Renal cortical epithelial cell (primary cell): ENCODE measurements around the gene CBR3. TPM values are rescaled to one million over a fixed set of nuclear protein-coding genes. Genes with fewer than 3 reads are reported as not detected.

Source experiments
- DNase-seq: peaks from one replicate; pipeline ENCODE4 v3.0.0-alpha.2; 2011; ENCODE audit warnings: low read depth
- total RNA-seq: library from RNA; depleted of rRNA; stranded (reverse); fragments of >200 nt; gene quantifications from 2 replicates; pipeline ENCODE4 v1.2.3, GENCODE V29; 2014

Gene CBR3
- total RNA-seq, 1 donor from 2014 or later = 1.4 TPM

DNA sequence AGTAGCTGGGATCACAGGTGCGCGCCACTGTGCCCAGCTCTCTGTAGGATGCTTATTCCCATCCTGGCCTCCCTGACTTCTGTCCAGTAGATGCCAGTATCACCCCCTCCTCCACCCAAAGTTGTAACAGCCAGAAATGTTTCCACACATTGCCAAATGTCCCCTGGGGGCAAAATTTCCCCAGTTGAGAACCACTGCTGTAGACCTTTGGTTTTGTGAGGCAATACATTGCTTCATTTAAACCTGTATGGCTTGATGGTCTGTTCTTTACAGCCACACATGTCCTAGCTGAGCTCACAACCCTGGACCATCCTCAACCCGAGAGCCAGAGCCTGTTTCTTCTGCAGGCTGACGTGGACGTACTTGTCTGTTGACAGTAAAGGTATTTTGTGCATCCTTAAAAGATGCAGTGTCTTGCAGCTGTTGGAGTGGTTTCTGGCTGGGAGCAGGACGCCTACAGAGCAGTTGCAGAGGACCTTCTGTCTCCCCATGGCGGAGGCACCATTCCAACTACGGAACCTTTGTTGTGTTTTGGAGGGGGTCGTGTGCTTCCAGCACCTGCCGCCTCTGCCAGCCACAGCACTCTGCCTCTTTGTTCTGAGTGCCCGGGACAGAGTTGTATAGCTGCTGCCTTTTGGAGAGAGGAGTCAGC is 48.4 kb downstream of the CBR3 start:
- peak; percentile 36 for DNase-seq

DNA sequence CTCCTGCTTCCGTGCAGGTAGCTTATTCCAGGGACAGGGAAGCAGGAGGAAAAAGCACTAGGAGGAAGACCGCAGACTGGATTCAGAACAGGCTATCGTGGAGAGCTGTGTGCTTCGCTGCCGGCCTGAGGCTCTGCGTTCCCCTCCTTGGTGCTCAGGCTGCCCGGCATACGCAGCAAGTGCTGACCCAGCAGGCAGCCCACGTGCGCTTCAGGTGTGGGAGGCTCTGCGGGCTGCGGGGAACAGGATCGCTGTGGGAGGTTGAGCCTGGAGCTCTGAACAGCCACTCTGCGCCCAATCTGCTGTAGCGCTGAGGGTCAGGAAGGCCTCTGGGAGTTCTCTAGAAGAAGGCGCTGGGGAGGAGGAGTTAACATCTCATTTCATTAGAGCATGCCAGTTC is 49.7 kb downstream of the CBR3 start:
- no peak for DNase-seq

DNA sequence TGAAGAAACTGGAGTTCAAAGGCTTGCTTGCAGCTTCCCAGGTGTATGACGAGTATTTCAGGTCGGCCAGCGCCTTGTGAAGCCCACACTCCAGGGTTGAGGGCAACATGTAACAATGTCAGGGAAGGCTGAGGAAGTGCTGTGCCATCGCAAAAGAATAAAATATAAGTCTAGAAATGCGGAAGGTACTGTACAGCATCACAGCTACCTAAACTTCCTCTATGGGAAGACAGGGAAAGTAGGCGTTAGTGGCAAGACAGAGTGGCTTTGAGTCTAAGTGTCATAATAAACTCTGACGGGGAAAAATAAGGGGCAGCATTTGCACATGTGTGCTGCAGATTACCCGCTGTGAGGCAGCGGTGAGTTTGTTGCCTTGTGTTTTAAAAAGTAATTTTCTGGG is 50.6 kb downstream of the CBR3 start:
- no peak for DNase-seq

DNA sequence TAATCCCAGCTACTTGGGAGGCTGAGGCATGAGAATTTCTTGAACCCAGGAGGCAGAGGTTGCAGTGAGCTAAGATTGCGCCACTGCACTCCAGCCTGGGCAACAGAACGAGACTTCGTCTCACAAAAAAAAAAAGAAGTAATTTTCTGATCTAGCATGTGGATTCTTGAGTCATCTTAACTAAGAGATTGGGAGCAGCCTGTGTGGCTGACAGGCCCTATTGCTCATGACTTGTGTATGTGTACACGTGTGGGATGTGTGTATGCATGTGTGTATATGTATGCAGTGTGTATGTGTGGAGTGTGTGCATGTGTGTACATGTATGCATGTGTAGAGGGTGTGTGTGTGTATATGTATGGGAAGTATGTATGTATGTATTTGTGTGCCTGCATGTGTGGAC is 51.2 kb downstream of the CBR3 start:
- no peak for DNase-seq

DNA sequence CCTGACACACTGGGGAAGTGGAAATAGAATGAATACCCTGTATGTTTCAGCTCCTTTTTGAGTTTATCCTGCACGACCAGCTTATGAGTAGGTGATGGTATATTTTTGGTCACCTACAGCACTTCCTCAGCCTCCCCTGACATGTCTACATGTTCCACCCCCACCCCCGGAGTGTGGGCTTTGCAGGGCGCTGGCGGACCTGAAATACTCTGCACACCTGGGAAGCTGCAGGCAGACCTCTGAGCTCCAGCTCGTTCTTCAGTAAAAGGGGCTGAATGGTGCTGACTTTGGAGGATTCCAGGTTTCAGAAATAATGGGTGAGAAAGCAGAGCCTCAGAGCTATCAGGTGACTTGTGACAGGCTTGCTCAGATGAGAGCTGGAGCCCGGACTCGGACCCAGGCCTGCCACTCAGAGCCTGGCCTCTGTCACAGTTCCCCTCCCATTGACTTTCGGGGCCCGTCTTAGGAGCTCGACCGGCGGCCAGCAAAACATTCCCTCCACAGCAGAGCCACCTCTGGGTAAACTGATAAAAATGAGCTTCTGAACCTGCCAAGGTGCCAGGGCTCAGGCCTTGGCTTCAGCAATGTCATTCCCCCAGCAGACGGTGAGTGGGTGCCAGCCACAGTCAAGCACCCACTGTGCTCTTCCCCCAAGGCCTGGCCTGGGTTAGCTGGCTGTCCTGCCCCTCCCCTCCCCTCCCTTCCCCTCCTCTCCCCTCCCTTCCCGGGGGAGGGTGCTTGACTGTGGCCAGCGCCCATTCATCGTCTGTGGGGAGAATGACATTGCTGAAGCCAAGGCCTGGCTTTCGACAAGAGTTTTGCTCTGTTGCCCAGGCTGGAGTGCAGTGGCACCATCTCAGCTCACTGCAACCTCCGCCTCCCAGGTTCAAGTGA is 51.9 kb downstream of the CBR3 start:
- DNase-seq = no peak

DNA sequence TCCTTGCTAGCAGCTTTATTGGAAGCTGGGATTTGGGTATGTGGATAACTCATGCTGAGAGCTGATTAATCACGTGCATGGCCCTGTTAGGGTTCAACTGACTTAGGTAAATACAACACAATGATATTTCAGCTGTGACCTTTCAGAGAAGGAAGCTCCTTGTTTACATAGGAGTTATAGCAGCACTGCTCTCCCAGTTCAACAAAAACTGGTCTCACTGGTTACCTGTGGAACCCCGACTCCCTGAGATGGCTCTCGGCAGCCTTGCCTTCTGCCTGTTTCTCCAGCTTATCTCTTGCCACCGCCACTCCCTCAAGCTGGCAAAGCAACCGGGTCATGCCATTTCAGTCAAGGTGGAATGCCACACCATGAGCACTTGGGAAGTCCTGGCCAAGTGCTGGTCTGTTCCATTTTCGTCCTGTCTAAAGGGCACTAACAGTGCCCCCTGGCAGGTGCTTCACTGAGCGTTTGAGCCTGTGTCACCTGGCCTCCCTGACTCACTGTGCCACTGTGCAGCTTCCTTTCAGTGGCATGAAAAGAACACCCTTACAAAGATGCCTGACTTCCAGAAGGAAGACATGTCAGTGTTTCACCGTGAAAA is 53.3 kb downstream of the CBR3 start:
- DNase-seq = no peak

DNA sequence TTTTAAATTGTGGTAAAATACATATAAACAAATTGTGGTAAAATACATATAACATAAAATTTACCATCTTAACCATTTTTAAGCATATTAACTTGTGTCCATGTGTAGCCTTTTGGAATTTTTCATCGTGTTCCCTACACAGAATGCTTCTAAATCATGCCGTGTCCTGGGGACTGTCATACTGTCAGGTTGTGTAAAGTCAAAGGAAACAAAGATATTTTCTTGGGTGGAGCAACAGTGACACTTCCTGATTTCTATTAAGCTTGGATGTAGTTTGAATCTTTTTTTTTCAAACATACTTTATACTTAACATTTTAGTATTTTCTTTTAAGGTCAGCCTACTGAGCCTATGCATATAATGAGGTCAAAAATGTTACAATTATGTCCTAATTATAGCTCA is 54.1 kb downstream of the CBR3 start:
- DNase-seq = no peak

DNA sequence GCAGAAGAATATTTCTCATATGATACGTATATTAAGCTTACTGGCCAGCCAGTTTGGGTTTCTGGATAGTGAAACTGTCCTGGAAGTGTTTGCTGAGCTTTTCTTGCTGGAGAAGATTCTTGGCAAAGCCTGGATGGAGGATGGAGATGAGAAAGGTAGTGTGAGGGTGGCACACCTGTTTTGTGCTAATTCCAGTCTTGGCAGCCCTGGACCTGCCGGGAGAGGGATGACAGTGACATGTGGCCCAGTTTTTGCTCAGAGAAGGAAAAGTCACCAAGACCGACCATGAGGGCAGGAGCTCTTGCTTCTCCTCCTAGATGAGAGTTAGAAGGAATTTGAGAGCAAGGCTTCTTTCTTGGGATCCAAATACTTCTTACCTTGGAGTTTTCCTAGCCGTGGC is 55.9 kb downstream of the CBR3 start:
- no peak for DNase-seq

DNA sequence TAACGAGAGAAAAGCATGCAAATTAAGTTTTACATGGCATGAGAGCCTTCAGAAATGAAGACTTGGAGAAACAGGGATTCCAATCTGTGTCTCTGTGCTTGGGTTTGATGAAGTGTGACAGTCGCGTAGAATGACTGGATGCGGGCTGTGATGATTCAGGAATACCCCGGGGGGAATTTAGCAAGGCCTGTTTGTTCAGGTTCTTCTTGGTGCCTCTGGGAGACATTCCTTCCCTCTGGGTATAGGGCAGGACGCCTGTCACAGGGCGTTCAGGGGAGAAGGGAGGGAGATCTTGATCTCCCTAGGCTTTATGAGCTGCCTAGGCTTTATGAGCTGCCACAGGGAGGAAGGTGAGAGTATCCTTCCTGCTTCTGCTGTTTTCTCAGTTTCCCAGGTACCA is 58.3 kb downstream of the CBR3 start:
- peak; percentile 87 for DNase-seq

DNA sequence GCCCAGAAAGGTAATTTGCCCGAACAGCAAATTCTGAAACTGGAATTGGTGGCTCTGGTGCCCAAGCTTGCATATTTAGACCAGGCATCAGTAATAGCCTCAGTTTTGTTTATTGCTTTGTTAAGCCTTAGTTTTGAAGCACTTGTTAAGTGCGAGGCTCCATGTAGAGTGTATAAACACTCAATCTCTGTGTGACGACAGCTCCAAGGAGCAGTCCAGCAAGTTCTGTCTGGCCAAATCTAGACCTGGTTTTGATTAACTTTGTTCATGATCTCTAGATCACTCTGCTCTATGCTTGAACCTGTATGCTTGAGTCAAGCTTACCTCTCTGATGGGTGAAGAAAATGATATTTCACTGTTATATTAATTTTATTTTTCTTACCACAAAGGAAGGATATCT is 59.1 kb downstream of the CBR3 start:
- DNase-seq = no peak

DNA sequence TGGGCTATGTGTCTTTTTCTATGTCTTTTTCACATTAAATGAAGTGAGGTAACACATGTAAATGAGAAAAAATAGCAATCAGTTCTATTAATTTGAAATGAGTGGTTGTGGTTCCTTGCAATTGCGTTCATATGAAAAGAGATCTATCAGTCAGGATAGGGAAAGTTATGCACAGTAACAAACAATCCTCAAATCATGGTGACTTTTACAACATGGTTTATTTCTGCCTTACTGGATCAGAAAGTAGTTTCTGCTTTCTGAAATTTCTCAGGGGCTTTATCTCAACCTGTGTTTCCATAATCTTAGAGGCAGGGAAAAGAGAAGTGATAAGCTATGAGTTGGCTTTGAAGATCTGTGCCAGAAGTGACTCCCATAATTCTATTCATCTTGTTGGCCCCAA is 60.7 kb downstream of the CBR3 start:
- DNase-seq = no peak

Other genes starting within 250 kb of the CBR3 start
- 29.4 and 30.2 TPM in 2 replicates for gene SETD4, start 74.6 kb upstream of the CBR3 start, total RNA-seq
- gene CBR1, start 65.1 kb upstream of the CBR3 start, total RNA-seq = 113 and 293 TPM in 2 replicates
- gene DOP1B, start 21.7 kb downstream of the CBR3 start, total RNA-seq = 21.0 and 25.4 TPM in 2 replicates
- 43.4 and 46.7 TPM in 2 replicates for gene MORC3, start 185.1 kb downstream of the CBR3 start, total RNA-seq